Measurements from ENCODE around the gene KRTAP12-3. TPM values are rescaled to one million over a fixed set of nuclear protein-coding genes. Genes with fewer than 3 reads are reported as not detected.
"Not testable (repeated sequence)": the region's sequence is repeated elsewhere in the genome, so short reads cannot be mapped to it uniquely, and the experiment has no call there.

KRTAP12-3 gene
- total RNA-seq = not detected in 3 replicates

GRCh38 chr21:44657635-44658540 is at the start of gene KRTAP12-3:
KRTAP12-3 (plus strand) TSS chr21:44657932; CDS start chr21:44657980, 48 bp downstream.
- Mint-ChIP-seq H3K36me3 (peaks cover 1% of the 10 kb centered on the region), H3K4me1 (no peaks in the 10 kb centered on the region), H3K9me3 (peaks cover 24% of the 10 kb centered on the region), H3K27me3 (ENCODE audit: low read depth) (peaks cover 7% of the 10 kb centered on the region), H3K27ac (no peak within 1 kb of the TSS), H3K4me3 (no peak within 1 kb of the TSS)
- TF ChIP-seq, protein P1, sequence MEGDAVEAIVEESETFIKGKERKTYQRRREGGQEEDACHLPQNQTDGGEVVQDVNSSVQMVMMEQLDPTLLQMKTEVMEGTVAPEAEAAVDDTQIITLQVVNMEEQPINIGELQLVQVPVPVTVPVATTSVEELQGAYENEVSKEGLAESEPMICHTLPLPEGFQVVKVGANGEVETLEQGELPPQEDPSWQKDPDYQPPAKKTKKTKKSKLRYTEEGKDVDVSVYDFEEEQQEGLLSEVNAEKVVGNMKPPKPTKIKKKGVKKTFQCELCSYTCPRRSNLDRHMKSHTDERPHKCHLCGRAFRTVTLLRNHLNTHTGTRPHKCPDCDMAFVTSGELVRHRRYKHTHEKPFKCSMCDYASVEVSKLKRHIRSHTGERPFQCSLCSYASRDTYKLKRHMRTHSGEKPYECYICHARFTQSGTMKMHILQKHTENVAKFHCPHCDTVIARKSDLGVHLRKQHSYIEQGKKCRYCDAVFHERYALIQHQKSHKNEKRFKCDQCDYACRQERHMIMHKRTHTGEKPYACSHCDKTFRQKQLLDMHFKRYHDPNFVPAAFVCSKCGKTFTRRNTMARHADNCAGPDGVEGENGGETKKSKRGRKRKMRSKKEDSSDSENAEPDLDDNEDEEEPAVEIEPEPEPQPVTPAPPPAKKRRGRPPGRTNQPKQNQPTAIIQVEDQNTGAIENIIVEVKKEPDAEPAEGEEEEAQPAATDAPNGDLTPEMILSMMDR (IDR thresholded peaks at IDR 0.05; ENCODE audit: unreplicated experiment) = no peak
- peak in 1 of 2 experiments; percentile 20 for DNase-seq (ENCODE audit: low spot score in 2 of 2, unreplicated experiment in 2 of 2)

DNA sequence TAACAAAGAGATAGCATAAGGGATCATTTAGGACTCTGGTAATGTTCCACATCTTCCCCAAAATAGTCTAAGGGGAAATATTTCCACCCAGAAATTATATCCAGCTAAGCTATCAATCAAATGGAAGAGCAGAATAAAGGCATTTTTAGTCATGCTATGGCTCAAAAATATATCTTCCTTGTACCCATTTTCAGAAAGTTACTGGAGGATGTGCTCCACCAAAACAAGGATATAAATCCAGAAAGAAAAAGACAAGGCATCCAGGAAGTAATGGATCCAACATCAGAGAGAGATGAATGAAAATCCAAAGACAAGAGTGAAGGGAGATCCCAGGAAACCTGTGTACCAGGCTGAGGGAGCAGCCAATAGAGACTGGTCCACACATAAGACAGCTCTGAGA is 48.5 kb upstream of the KRTAP12-3 start:
- TF ChIP-seq, protein P1 (IDR thresholded peaks at IDR 0.05; ENCODE audit: unreplicated experiment) = no peak
- H3K27ac Mint-ChIP-seq = no peak overlapping the region
- H3K36me3 Mint-ChIP-seq = no peaks in the 10 kb centered on the region
- no peaks in the 10 kb centered on the region for H3K4me1 Mint-ChIP-seq
- peaks cover 40% of the 10 kb centered on the region for H3K9me3 Mint-ChIP-seq
- no peak for DNase-seq (ENCODE audit: low spot score in 2 of 2, unreplicated experiment in 2 of 2)
- peaks cover 13% of the 10 kb centered on the region for H3K27me3 Mint-ChIP-seq (ENCODE audit: low read depth)
- no peak overlapping the region for H3K4me3 Mint-ChIP-seq

DNA sequence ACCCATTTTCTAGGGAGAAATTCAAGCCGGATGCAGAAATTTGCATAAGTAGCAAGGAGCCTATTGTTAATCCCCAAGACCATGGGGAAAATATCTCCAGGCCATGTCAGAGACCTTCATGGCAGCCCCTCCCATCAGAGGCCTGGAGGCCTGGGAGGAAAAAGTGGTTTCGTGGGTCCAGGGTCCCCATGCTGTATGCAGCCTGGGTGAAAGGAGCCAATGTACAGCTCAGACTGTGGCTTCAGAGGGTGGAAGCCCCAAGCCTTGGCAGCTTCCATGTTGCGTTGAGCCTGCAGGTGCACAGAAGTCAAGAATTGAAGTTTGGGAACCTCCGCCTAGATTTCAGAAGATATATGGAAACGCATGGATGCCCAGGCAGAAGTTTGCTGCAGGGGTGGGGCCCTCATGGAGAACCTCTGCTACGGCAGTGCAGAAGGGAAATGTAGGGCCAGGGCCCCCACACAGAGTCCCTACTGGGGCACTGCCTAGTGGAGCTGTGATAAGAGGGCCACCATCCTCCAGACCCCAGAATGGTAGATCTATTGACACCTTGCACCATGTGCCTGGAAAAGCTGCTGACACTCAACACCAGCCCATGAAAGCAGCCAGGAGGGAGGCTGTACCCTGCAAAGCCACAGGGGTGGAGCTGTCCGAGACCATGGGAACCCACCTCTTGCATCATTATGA is 47.4 kb upstream of the KRTAP12-3 start:
- not testable (repeated sequence) for H3K27ac Mint-ChIP-seq; H3K4me3 Mint-ChIP-seq; H3K36me3 Mint-ChIP-seq; H3K27me3 Mint-ChIP-seq (ENCODE audit: low read depth); H3K4me1 Mint-ChIP-seq; DNase-seq (ENCODE audit: low spot score in 2 of 2, unreplicated experiment in 2 of 2)
- peaks cover 31% of the 10 kb centered on the region for H3K9me3 Mint-ChIP-seq

DNA sequence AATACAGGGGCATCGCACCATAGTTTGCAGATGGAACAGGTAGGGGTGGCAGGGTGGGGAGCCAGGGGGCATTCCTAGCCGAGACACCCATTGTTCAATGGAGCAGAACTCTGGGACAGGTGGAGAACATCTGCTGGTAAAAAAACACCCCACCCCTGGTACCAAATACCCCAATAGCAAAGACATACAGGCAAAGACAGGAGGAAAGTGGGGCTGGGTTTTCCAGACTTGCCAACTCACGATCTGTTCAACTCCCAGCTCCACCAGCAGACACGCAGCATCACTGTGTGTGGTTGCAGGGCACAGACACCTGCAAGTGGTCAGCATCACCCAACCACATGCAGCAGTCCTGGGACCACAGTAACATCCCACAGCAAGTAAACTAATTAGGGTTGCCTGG is 46.2 kb upstream of the KRTAP12-3 start:
- Mint-ChIP-seq H3K27me3 (ENCODE audit: low read depth) (peaks cover 2% of the 10 kb centered on the region), H3K9me3 (peaks cover 23% of the 10 kb centered on the region), H3K36me3 (no peaks in the 10 kb centered on the region), H3K4me3 (no peak overlapping the region), H3K4me1 (no peaks in the 10 kb centered on the region), H3K27ac (no peak overlapping the region)
- no peak for DNase-seq (ENCODE audit: low spot score in 2 of 2, unreplicated experiment in 2 of 2)
- TF ChIP-seq, protein P1 (IDR thresholded peaks at IDR 0.05; ENCODE audit: unreplicated experiment) = no peak

DNA sequence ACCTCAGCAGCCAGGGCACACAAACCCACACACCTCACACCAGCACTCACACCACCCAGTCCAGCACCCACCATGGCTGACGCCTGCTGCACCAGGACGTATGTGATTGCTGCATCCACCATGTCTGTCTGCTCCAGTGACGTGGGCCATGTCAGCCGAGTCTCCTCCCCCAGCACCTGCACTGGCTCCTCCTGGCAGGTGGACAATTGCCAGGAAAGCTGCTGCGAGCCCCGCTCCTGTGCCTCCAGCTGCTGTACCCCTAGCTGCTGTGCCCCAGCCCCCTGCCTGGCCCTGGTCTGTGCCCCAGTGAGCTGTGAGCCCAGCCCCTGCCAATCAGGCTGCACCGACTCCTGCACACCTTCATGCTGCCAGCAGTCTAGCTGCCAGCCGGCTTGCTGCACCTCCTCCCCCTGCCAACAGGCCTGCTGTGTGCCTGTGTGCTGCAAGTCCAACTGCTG is 45.7 kb upstream of the KRTAP12-3 start, which contains the start of gene KRTAP10-8:
Gene KRTAP10-8 (plus strand): TSS at position 51 of the 458 bp plus-strand sequence. CDS start 22 bp downstream, at position 73.
- no peak within 1 kb of the TSS for H3K4me3 Mint-ChIP-seq
- no peaks in the 10 kb centered on the region for H3K36me3 Mint-ChIP-seq
- H3K27ac Mint-ChIP-seq = no peak within 1 kb of the TSS
- peaks cover 22% of the 10 kb centered on the region for H3K9me3 Mint-ChIP-seq
- TF ChIP-seq, protein P1 (IDR thresholded peaks at IDR 0.05; ENCODE audit: unreplicated experiment) = no peak
- no peak for DNase-seq (ENCODE audit: low spot score in 2 of 2, unreplicated experiment in 2 of 2)
- peaks cover 2% of the 10 kb centered on the region for H3K27me3 Mint-ChIP-seq (ENCODE audit: low read depth)
- H3K4me1 Mint-ChIP-seq = no peaks in the 10 kb centered on the region
